Activated naive CD8-positive, alpha-beta T cell treated with anti-CD3 and anti-CD28 coated beads, Interleukin-2, amount 50 U/mL, for 16 hours (primary cell): ENCODE results near the gene GAREM2.

Experiments
- DNase-seq: peaks from one replicate; pipeline ENCODE4 v3.0.0-alpha.2; 2020; ENCODE audit warnings: low read depth, low spot score

Gene GAREM2

GRCh38 chr2:26237868-26238267 lies 65.0 kb downstream of the GAREM2 start:
- no peak for DNase-seq

DNA sequence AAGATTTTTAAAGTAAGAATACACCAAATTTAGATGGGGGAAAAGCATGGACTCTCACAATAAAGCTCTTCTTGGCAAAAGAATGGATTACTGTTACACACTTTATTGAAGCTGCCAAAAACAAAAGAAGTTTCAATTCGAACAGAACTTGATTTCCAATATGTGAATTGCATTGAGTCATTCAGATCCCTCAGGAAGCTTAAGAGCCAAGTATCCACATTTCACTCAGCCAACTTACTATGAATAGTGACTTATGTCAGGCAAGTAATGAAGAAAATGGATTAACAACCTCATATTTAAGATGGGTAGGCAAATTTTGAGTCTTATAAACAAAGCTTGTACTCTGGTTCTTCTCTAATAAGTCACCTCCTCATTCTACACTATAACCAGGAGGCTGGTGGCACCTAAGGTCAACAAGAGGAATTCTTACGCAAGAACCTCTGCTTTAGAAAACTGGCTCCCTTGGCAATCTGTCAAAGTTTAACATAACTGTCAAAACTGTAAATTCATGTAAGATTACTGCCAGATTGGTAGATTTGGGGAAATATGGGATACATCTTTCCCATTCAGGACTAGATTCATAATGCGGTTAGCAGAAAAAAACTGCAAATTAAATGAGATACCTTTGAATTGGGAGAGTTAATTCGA lies 65.5 kb downstream of the GAREM2 start:
- DNase-seq, result no peak
